GM12892 (cell line): Measurements from ENCODE around the gene LYSMD3.

Experiments used
- POLR2A ChIP-seq: IDR thresholded peaks from 2 replicates; pipeline ENCODE4 v1.6.1; 2011; ENCODE audit warnings: low read depth, low read length, control low read depth
- POLR2AphosphoS5 ChIP-seq: IDR thresholded peaks from 2 replicates; pipeline ENCODE4 v1.6.1; 2011; ENCODE audit warnings: low read depth, low read length, control low read depth

DNA sequence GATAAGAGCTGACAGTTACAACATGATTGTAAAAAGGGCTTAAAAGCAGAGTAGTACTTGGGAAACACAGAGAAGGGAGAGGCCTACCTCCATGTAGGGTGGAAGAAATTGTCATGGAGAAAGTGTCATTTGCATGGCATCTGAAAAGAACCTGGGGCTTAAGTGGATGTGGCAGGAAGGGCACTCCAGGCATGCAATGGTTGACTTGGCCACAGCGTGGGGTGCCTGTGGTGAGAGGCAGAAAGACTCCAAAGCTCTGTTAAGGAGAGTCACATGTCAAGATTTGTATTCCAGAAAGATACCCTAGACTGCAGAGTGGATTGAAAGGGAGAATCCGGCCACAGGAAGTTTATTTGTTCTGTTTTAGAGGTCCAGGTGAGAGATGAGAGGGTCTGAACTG, 52.3 kb downstream of the LYSMD3 start:
- TF ChIP-seq POLR2A: no peak
- no peak for TF ChIP-seq POLR2AphosphoS5
